Neural cell (in vitro differentiated cells): Measurements from ENCODE around the gene BIK. TPM values are rescaled to one million over a fixed set of nuclear protein-coding genes. Genes with fewer than 3 reads are reported as not detected.

Source experiments
- H2AFZ ChIP-seq: fragments of 200-600, 300-800 bp; sonication (generic), shearing (Covaris generic); 2 replicates; pipeline ENCODE4 v1.6.0; 2014; ENCODE audit warnings: low read depth, mild to moderate bottlenecking, antibody characterized with exemption, low read length, moderate library complexity
- H3F3A ChIP-seq: fragments of 200-600 bp; shearing (Covaris generic); 2 replicates; pipeline ENCODE4 v1.6.1; 2016; ENCODE audit warnings: mild to moderate bottlenecking, moderate library complexity, mixed read lengths, antibody characterized with exemption, low read length; ENCODE audit not compliant: insufficient read depth, poor library complexity, severe bottlenecking
- H3K27ac ChIP-seq: fragments of 200-600, 300-800 bp; sonication (generic), shearing (Covaris generic); 2 replicates; pipeline ENCODE4 v1.5.1; 2014; ENCODE audit warnings: mild to moderate bottlenecking, low read length, moderate library complexity
- H3K27me3 ChIP-seq: fragments of 300-800, 200-600 bp; sonication (generic), shearing (Covaris generic); 2 replicates; pipeline ENCODE4 v1.6.0; 2014; ENCODE audit warnings: mild to moderate bottlenecking, low read depth, low read length, moderate library complexity; ENCODE audit not compliant: insufficient read depth
- H3K36me3 ChIP-seq: fragments of 300-800, 200-600 bp; sonication (generic), shearing (Covaris generic); 2 replicates; pipeline ENCODE4 v1.5.1; 2014; ENCODE audit warnings: mild to moderate bottlenecking, antibody characterized with exemption, low read length, moderate library complexity; ENCODE audit not compliant: insufficient read depth
- H3K4me2 ChIP-seq: fragments of 300-800, 200-600 bp; sonication (generic), shearing (Covaris generic); 2 replicates; pipeline ENCODE4 v1.6.0; 2014; ENCODE audit warnings: mild to moderate bottlenecking, low read length
- H3K4me3 ChIP-seq: fragments of 300-800, 200-600 bp; sonication (generic), shearing (Covaris generic); 2 replicates; pipeline ENCODE4 v1.5.1; 2014; ENCODE audit warnings: mild to moderate bottlenecking, low read length, moderate library complexity
- H3K79me2 ChIP-seq: fragments of 200-600 bp; shearing (Covaris generic); replicated peaks from 2 replicates; pipeline ENCODE4 v1.6.0; 2014; ENCODE audit warnings: mild to moderate bottlenecking, low read length, moderate library complexity; ENCODE audit not compliant: insufficient read depth
- H3K9ac ChIP-seq: fragments of 300-800, 200-600 bp; sonication (generic), shearing (Covaris generic); 2 replicates; pipeline ENCODE4 v1.6.1; 2016; ENCODE audit warnings: mild to moderate bottlenecking, low read length, mixed read lengths
- H3K9me2 ChIP-seq: fragments of 200-600 bp; shearing (Covaris generic); 2 replicates; pipeline ENCODE4 v1.6.1; 2016; ENCODE audit warnings: mild to moderate bottlenecking, low read length, mixed read lengths; ENCODE audit not compliant: insufficient read depth
- H3K9me3 ChIP-seq: fragments of 200-600, 300-800 bp; sonication (generic), shearing (Covaris generic); 2 replicates; pipeline ENCODE4 v1.6.1; 2016; ENCODE audit warnings: mild to moderate bottlenecking, mixed run types, low read length, moderate library complexity, mixed read lengths
- H4K20me1 ChIP-seq: fragments of 200-600 bp; shearing (Covaris generic); 2 replicates; pipeline ENCODE4 v1.6.1; 2016; ENCODE audit warnings: mild to moderate bottlenecking, mixed run types; ENCODE audit not compliant: insufficient read depth
- CTCF ChIP-seq: fragments of 450-650 bp; IDR thresholded peaks from 2 replicates; pipeline ENCODE4 v1.5.1; 2014; ENCODE audit warnings: antibody characterized with exemption, mild to moderate bottlenecking, moderate library complexity; ENCODE audit not compliant: poor library complexity, severe bottlenecking
- EP300 ChIP-seq: fragments of 450-650 bp; conservative IDR thresholded peaks from 2 replicates; pipeline ENCODE4 v1.6.1; 2014; ENCODE audit warnings: antibody characterized with exemption, mild to moderate bottlenecking, moderate library complexity; ENCODE audit not compliant: poor library complexity, severe bottlenecking
- EZH2 ChIP-seq: fragments of 200-600, 300-800 bp; shearing (Covaris generic), sonication (generic); IDR thresholded peaks from 2 replicates; pipeline ENCODE4 v1.6.1; 2014; ENCODE audit warnings: antibody characterized with exemption, low read length, borderline replicate concordance, mild to moderate bottlenecking; ENCODE audit not compliant: insufficient read depth, poor library complexity, severe bottlenecking
- MXI1 ChIP-seq: fragments of 450-650 bp; conservative IDR thresholded peaks from 2 replicates; pipeline ENCODE4 v1.6.1; 2014; ENCODE audit warnings: antibody characterized with exemption, mild to moderate bottlenecking; ENCODE audit not compliant: poor library complexity, severe bottlenecking
- POLR2AphosphoS5 ChIP-seq: IDR thresholded peaks from 2 replicates; pipeline ENCODE4 v1.6.1; 2012
- RAD21 ChIP-seq: fragments of 450-650 bp; conservative IDR thresholded peaks from 2 replicates; pipeline ENCODE4 v1.6.1; 2014; ENCODE audit warnings: antibody characterized with exemption, mild to moderate bottlenecking, moderate library complexity
- REST ChIP-seq: IDR thresholded peaks from 2 replicates; pipeline ENCODE4 v1.6.1; 2012; ENCODE audit warnings: borderline replicate concordance
- SMC3 ChIP-seq: fragments of 450-650 bp; conservative IDR thresholded peaks from 2 replicates; pipeline ENCODE4 v1.6.1; 2014; ENCODE audit warnings: antibody characterized with exemption, mild to moderate bottlenecking, moderate library complexity; ENCODE audit not compliant: poor library complexity
- TAF1 ChIP-seq: IDR thresholded peaks from 2 replicates; pipeline ENCODE4 v1.6.1; 2012; ENCODE audit warnings: low read depth
- polyA plus RNA-seq: library from polyadenylated mRNA; depleted of rRNA; stranded (reverse); fragments of >200 nt; gene quantifications from 2 replicates; pipeline ENCODE4 v1.2.3, GENCODE V29; 2014

The BIK gene
- polyA plus RNA-seq, 1 donor from 2014 or later: 3.1 TPM

- Histone ChIP-seq H3K36me3 (no peaks in the 10 kb centered on the region), H3K4me2 (no peak overlapping the region), H3K9me3 (no peaks in the 10 kb centered on the region), H3F3A (no peaks in the 10 kb centered on the region), H2AFZ (no peak overlapping the region), H3K9ac (no peak overlapping the region), H3K27me3 (no peaks in the 10 kb centered on the region), H3K27ac (no peak overlapping the region), H3K4me3 (no peak overlapping the region), H3K79me2 (no peaks in the 10 kb centered on the region), H3K9me2 (no peaks in the 10 kb centered on the region), H4K20me1 (no peaks in the 10 kb centered on the region)
- TF ChIP-seq TAF1: no peak
- TF ChIP-seq SMC3: no peak
- TF ChIP-seq REST: no peak
- no peak for TF ChIP-seq EP300
- no peak for TF ChIP-seq CTCF
- no peak for TF ChIP-seq POLR2AphosphoS5
- TF ChIP-seq RAD21: no peak
- TF ChIP-seq MXI1: no peak
- no peak for TF ChIP-seq EZH2
Measured at GRCh38 chr22:43096420-43096819, 14.1 kb upstream of the BIK start.

GRCh38 chr22:43098356-43098755 is 12.2 kb upstream of the BIK start:
- no peak overlapping the region for H3K4me2 ChIP-seq
- H3K27me3 ChIP-seq: no peaks in the 10 kb centered on the region
- no peaks in the 10 kb centered on the region for H4K20me1 ChIP-seq
- no peak overlapping the region for H2AFZ ChIP-seq
- TF ChIP-seq TAF1 (no peak), REST (no peak), POLR2AphosphoS5 (no peak), EP300 (no peak), RAD21 (no peak), SMC3 (no peak), CTCF (no peak), MXI1 (no peak), EZH2 (no peak)
- no peaks in the 10 kb centered on the region for H3F3A ChIP-seq
- no peaks in the 10 kb centered on the region for H3K9me2 ChIP-seq
- no peaks in the 10 kb centered on the region for H3K36me3 ChIP-seq
- no peak overlapping the region for H3K4me3 ChIP-seq
- no peaks in the 10 kb centered on the region for H3K9me3 ChIP-seq
- H3K27ac ChIP-seq: no peak overlapping the region
- H3K79me2 ChIP-seq: no peaks in the 10 kb centered on the region
- no peak overlapping the region for H3K9ac ChIP-seq
